Measurements from ENCODE around the gene CD300LD.

DNA sequence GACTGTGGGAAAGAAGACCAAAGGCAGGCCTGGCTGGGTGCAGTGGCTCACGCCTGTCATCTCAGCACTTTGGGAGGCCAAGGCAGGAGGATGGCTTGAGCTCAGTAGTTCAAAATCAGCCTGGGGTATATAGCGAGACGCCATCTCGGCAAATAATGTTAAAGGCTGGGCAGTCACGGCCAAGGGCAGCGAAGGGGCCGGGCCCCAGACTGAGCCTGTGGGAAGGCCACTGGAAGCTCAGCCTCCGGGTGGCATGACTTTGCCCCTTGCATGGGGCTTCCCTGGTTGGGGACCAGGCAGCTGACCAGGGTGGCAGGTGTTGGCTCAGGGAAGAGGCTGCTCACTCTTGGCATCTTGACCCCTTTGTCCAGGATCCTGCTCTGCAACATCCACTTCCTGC lies 14.0 kb upstream of the CD300LD start:
- TF ChIP-seq, protein P1, sequence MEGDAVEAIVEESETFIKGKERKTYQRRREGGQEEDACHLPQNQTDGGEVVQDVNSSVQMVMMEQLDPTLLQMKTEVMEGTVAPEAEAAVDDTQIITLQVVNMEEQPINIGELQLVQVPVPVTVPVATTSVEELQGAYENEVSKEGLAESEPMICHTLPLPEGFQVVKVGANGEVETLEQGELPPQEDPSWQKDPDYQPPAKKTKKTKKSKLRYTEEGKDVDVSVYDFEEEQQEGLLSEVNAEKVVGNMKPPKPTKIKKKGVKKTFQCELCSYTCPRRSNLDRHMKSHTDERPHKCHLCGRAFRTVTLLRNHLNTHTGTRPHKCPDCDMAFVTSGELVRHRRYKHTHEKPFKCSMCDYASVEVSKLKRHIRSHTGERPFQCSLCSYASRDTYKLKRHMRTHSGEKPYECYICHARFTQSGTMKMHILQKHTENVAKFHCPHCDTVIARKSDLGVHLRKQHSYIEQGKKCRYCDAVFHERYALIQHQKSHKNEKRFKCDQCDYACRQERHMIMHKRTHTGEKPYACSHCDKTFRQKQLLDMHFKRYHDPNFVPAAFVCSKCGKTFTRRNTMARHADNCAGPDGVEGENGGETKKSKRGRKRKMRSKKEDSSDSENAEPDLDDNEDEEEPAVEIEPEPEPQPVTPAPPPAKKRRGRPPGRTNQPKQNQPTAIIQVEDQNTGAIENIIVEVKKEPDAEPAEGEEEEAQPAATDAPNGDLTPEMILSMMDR (IDR thresholded peaks at IDR 0.05): no peak
- TF ChIP-seq POLR2A (IDR thresholded peaks at IDR 0.05): no peak
